HEK293 (cell line): ENCODE measurements around the gene LRCH4.
A peak's percentile ranks its signal among the peaks of the same experiment; 100 is the strongest.

Experiments
- CTCF ChIA-PET: fragments of 350-600 bp; formaldehyde crosslinking; extraction: SDS; loops from one replicate; lab custom pipeline; 2021; ENCODE audit warnings: antibody characterized with exemption; lab: Yijun Ruan, JAX
- POLR2A ChIA-PET: fragments of 300-600 bp; formaldehyde crosslinking; extraction: SDS; loops from one replicate; lab custom pipeline; 2020; ENCODE audit warnings: antibody characterized with exemption, inconsistent platforms; lab: Yijun Ruan, JAX
- H3K27ac ChIP-seq: fragments of 200-500 bp; sonication (Bioruptor generic); 2 replicates; pipeline ENCODE4 v1.5.1; 2014; ENCODE audit warnings: low read depth, low read length, control low read depth, inconsistent platforms; ENCODE audit errors: extremely low read depth
- H3K36me3 ChIP-seq, 2 experiments: fragments of 200-500 bp in 1 of 2; sonication (Bioruptor generic) in 1 of 2; 1 replicate in 1 of 2; 2 replicates in 1 of 2; pipeline ENCODE4 v1.5.1; 2014 to 2017; ENCODE audit warnings: inconsistent platforms in 2 of 2, low read length in 2 of 2; ENCODE audit not compliant: control insufficient read depth in 2 of 2, insufficient read depth in 1 of 2
- H3K4me1 ChIP-seq: fragments of 200-500 bp; sonication (Bioruptor generic); 2 replicates; pipeline ENCODE4 v1.5.1; 2014; ENCODE audit warnings: mild to moderate bottlenecking, low read length, inconsistent platforms; ENCODE audit not compliant: control insufficient read depth, insufficient read depth
- H3K4me3 ChIP-seq: 2 replicates; pipeline ENCODE4 v1.5.1; 2011; ENCODE audit warnings: low read depth, mild to moderate bottlenecking, control low read depth, low read length, moderate library complexity
- H3K9me3 ChIP-seq: fragments of 200-500 bp; sonication (Bioruptor generic); 2 replicates; pipeline ENCODE4 v1.5.1; 2014; ENCODE audit warnings: low read depth, low read length, inconsistent platforms; ENCODE audit not compliant: control insufficient read depth, insufficient read depth
- BCL11B ChIP-seq: fragments of 450-650 bp; formaldehyde crosslinking; IDR thresholded peaks from 2 replicates; pipeline ENCODE4 v1.5.1; 2016; ENCODE audit warnings: low read depth, missing biosample characterization, missing genetic modification characterization
- KLF16 ChIP-seq: fragments of 450-650 bp; formaldehyde crosslinking; IDR thresholded peaks from 2 replicates; pipeline ENCODE4 v1.5.1; 2017; ENCODE audit warnings: missing biosample characterization, missing genetic modification characterization
- KLF7 ChIP-seq: fragments of 450-650 bp; formaldehyde crosslinking; IDR thresholded peaks from 2 replicates; pipeline ENCODE4 v1.5.1; 2016; ENCODE audit warnings: missing biosample characterization, missing genetic modification characterization, borderline replicate concordance
- SP7 ChIP-seq: fragments of 450-650 bp; formaldehyde crosslinking; IDR thresholded peaks from 2 replicates; pipeline ENCODE4 v1.5.1; 2016; ENCODE audit warnings: missing biosample characterization, missing genetic modification characterization
- ZFP37 ChIP-seq: fragments of 450-650 bp; formaldehyde crosslinking; IDR thresholded peaks from 2 replicates; pipeline ENCODE4 v1.5.1; 2016; ENCODE audit warnings: missing biosample characterization, missing genetic modification characterization
- ZNF341 ChIP-seq: fragments of 450-650 bp; formaldehyde crosslinking; IDR thresholded peaks from 2 replicates; pipeline ENCODE4; 2016; ENCODE audit warnings: low read depth, missing biosample characterization, missing genetic modification characterization
- ZNF510 ChIP-seq: fragments of 450-650 bp; formaldehyde crosslinking; IDR thresholded peaks from 2 replicates; pipeline ENCODE4 v1.5.1; 2018; ENCODE audit warnings: mild to moderate bottlenecking, missing genetic modification characterization, missing biosample characterization; ENCODE audit not compliant: insufficient replicate concordance
- ZNF561 ChIP-seq: fragments of 450-650 bp; IDR thresholded peaks from 2 replicates; pipeline ENCODE4 v1.5.1; 2018; ENCODE audit warnings: missing biosample characterization, missing genetic modification characterization, borderline replicate concordance
- ZNF747 ChIP-seq: fragments of 450-650 bp; formaldehyde crosslinking; IDR thresholded peaks from 2 replicates; pipeline ENCODE4 v1.5.1; 2016; ENCODE audit warnings: missing biosample characterization, missing genetic modification characterization
- ZNF785 ChIP-seq: fragments of 450-650 bp; formaldehyde crosslinking; IDR thresholded peaks from 2 replicates; pipeline ENCODE4 v1.5.1; 2016; ENCODE audit warnings: missing biosample characterization, missing genetic modification characterization
- TF ChIP-seq, protein P1 (sequence below): fragments of 450-650 bp; formaldehyde crosslinking; IDR thresholded peaks from 2 replicates; pipeline ENCODE4 v1.5.1; 2016; ENCODE audit warnings: missing biosample characterization, missing genetic modification characterization, low read depth
- TF ChIP-seq, protein P2 (sequence below): fragments of 450-650 bp; formaldehyde crosslinking; IDR thresholded peaks from 2 replicates; pipeline ENCODE4 v1.5.1; 2016; ENCODE audit warnings: missing biosample characterization, missing genetic modification characterization

The LRCH4 gene

DNA sequence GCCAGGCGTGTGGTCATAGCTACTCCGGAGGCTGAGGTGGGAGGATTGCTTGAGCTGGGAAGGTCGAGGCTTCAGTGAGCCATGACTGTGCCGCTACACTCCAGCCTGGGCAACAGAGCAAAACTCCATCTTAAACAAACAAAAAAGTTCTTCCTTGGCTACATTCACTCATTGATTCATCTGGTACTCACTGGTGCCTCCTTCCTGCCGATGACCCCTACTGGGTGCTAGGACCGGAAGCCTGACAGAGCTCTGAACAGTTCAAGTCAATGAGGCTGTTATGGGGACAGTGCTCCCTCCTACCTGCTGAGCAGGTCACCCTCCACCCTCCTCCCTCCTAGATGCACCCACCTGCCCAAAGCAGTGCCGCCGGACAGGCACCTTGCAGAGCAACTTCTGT is 21.2 kb upstream of the LRCH4 start:
- ChIA-PET CTCF (interaction anchor here (0.6 to 1.0 kb wide), 2 partner anchors 21 to 469 kb away, joined by 3 read pairs; partner anchors contain the start of genes FBXO24 and LRCH4), POLR2A (interaction anchor here (3.3 kb wide), 1 partner anchor 21 kb away, joined by 15 read pairs; the partner anchor contains the start of genes FBXO24 and LRCH4)
- Histone ChIP-seq H3K4me3 (no peak overlapping the region), H3K27ac (no peak overlapping the region), H3K36me3 (peaks cover 0 to 3% of the 10 kb centered on the region in 2 experiments; a peak in 1 of 3 replicates), H3K9me3 (no peaks in the 10 kb centered on the region), H3K4me1 (peaks cover 16% of the 10 kb centered on the region)
- TF ChIP-seq SP7 (tag by site-specific recombination) (no peak), ZNF341 (peak; percentile 71), ZNF747 (no peak), ZFP37 (tag by site-specific recombination) (no peak)

DNA sequence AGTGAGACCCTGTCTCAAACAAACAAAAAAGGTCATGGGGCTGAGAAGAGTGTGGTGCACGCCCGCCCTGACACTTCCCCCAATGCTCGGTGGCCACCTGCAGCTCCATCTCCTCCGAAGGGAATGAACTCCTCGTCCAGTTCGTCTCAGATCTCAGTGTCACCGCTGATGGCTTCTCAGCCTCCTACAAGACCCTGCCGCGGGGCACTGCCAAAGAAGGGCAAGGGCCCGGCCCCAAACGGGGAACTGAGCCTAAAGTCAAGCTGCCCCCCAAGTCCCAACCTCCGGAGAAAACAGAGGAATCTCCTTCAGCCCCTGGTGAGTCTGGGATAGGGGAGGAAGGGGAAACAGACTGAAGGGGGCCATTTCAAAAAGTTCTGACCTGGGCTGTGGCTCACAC is 20.4 kb upstream of the LRCH4 start:
- TF ChIP-seq ZNF510 (tag by site-specific recombination) (no peak), BCL11B (tag by site-specific recombination) (no peak), ZNF561 (tag by site-specific recombination) (no peak)
- TF ChIP-seq, protein P1, sequence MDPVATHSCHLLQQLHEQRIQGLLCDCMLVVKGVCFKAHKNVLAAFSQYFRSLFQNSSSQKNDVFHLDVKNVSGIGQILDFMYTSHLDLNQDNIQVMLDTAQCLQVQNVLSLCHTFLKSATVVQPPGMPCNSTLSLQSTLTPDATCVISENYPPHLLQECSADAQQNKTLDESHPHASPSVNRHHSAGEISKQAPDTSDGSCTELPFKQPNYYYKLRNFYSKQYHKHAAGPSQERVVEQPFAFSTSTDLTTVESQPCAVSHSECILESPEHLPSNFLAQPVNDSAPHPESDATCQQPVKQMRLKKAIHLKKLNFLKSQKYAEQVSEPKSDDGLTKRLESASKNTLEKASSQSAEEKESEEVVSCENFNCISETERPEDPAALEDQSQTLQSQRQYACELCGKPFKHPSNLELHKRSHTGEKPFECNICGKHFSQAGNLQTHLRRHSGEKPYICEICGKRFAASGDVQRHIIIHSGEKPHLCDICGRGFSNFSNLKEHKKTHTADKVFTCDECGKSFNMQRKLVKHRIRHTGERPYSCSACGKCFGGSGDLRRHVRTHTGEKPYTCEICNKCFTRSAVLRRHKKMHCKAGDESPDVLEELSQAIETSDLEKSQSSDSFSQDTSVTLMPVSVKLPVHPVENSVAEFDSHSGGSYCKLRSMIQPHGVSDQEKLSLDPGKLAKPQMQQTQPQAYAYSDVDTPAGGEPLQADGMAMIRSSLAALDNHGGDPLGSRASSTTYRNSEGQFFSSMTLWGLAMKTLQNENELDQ (tag by site-specific recombination): no peak
- TF ChIP-seq, protein P2, sequence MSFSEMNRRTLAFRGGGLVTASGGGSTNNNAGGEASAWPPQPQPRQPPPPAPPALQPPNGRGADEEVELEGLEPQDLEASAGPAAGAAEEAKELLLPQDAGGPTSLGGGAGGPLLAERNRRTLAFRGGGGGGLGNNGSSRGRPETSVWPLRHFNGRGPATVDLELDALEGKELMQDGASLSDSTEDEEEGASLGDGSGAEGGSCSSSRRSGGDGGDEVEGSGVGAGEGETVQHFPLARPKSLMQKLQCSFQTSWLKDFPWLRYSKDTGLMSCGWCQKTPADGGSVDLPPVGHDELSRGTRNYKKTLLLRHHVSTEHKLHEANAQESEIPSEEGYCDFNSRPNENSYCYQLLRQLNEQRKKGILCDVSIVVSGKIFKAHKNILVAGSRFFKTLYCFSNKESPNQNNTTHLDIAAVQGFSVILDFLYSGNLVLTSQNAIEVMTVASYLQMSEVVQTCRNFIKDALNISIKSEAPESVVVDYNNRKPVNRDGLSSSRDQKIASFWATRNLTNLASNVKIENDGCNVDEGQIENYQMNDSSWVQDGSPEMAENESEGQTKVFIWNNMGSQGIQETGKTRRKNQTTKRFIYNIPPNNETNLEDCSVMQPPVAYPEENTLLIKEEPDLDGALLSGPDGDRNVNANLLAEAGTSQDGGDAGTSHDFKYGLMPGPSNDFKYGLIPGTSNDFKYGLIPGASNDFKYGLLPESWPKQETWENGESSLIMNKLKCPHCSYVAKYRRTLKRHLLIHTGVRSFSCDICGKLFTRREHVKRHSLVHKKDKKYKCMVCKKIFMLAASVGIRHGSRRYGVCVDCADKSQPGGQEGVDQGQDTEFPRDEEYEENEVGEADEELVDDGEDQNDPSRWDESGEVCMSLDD: no peak
- Histone ChIP-seq H3K4me1 (peaks cover 17% of the 10 kb centered on the region), H3K9me3 (no peaks in the 10 kb centered on the region), H3K36me3 (peaks cover 0 to 3% of the 10 kb centered on the region in 2 experiments; a peak in 1 of 3 replicates), H3K27ac (no peak overlapping the region), H3K4me3 (no peak overlapping the region)
- ChIA-PET CTCF (interaction anchor here (0.6 to 0.7 kb wide), 2 partner anchors 42 to 468 kb away, joined by 3 read pairs; no protein-coding TSS in a partner anchor), POLR2A (interaction anchor here (3.3 kb wide), 1 partner anchor 20 kb away, joined by 15 read pairs; the partner anchor contains the start of genes FBXO24 and LRCH4)

DNA sequence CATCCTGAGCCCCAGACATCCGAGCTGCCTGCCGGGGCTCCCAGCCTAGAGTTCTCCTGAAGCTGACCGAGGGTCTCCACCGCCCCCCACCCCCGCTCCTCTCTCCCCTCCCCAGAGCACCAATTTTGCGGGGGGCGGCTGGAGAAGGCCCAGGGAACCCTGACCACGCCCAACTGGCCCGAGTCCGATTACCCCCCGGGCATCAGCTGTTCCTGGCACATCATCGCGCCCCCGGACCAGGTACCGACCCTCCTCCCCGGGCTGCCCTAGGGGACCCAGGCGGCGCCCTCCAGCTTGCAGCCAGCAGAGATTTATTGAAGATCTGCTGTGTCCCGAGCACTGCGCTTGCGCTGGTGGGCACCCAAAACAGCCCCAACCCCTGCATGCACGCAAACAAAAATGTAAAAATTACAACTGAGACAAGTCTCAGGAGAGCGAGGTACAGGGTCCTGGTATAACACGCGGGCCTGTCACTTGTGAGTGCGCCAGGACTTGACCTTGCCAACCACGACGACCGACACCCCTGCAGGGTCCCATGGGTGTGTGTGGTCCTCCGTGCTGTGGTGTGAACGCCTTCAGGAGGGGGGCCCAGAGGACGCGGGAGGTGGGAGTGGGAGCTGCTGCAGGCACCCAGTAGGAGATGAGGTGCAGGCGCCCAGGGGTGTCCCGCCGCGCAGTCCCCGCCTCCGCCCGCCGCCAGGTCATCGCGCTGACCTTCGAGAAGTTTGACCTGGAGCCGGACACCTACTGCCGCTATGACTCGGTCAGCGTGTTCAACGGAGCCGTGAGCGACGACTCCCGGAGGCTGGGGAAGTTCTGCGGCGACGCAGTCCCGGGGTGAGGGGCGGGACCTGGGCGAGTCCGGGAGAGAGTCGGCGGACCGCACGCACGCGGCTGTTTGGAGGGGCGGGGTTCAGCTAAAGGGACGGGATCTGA is 19.3 kb upstream of the LRCH4 start:
- H3K4me1 ChIP-seq: peaks cover 17% of the 10 kb centered on the region
- ChIA-PET CTCF (interaction anchor here (0.6 to 1.3 kb wide), 6 partner anchors 18 to 160 kb away, joined by 3 to 4 read pairs (median 3); partner anchors contain the start of gene GIGYF1), POLR2A (interaction anchor here (1.0 to 3.3 kb wide), 2 partner anchors 19 to 100 kb away, joined by 3 to 15 read pairs; partner anchors contain the start of genes FBXO24, LRCH4 and POP7)
- no peak overlapping the region; the same call in 1 of the 2 replicates for H3K27ac ChIP-seq
- TF ChIP-seq KLF7: no peak
- TF ChIP-seq KLF16: 0 out of 2 replicates have a peak, but pooled peaks have one; percentile 8
- TF ChIP-seq ZNF785 (tag by site-specific recombination): no peak
- H3K36me3 ChIP-seq: peaks cover 0 to 3% of the 10 kb centered on the region in 2 experiments; a peak in 1 of 3 replicates
- H3K4me3 ChIP-seq: peak overlapping the region; percentile 48
- H3K9me3 ChIP-seq: no peaks in the 10 kb centered on the region
